Lung (tissue), 12 donors: ENCODE measurements around the gene TTBK2. TPM values are rescaled to one million over a fixed set of nuclear protein-coding genes. Genes with fewer than 3 reads are reported as not detected.

Experiments used
- ATAC-seq: fragments of 200-7000 bp; cut with Tn5 transposase; one replicate; pipeline ENCODE4 v1.9.1; 2020; ENCODE audit warnings: moderate number of reproducible peaks; ENCODE audit not compliant: insufficient read depth, low FRiP score
- DNase-seq, 3 donors: peaks; one replicate each; pipeline ENCODE4 v3.0.0-alpha.2; 2013 to 2017
- H3K27ac ChIP-seq, 2 donors: one replicate each; pipeline ENCODE4 v1.5.1; 2013; ENCODE audit warnings: mild to moderate bottlenecking in 2 of 2, moderate library complexity in 2 of 2, control low read depth in 1 of 2, inconsistent platforms in 1 of 2, low read depth in 1 of 2, low read length in 1 of 2
- H3K27me3 ChIP-seq, 3 donors: one replicate each; pipeline ENCODE4 v1.5.1; 2013; ENCODE audit warnings: low read length in 2 of 3; ENCODE audit not compliant: control insufficient read depth in 3 of 3, insufficient read depth in 3 of 3
- H3K36me3 ChIP-seq, 4 donors: one replicate each; pipeline ENCODE4 v1.5.1; 2013; ENCODE audit warnings: low read length in 4 of 4, mild to moderate bottlenecking in 1 of 4, moderate library complexity in 1 of 4; ENCODE audit not compliant: control insufficient read depth in 4 of 4, insufficient read depth in 4 of 4
- H3K4me1 ChIP-seq, 5 donors: one replicate each; pipeline ENCODE4 v1.5.1; 2013; ENCODE audit warnings: low read length in 5 of 5, mild to moderate bottlenecking in 2 of 5, moderate library complexity in 1 of 5; ENCODE audit not compliant: control insufficient read depth in 5 of 5, insufficient read depth in 5 of 5
- H3K4me3 ChIP-seq: one replicate; pipeline ENCODE4 v1.5.1; 2013; ENCODE audit warnings: mild to moderate bottlenecking, control low read depth, moderate library complexity
- H3K9ac ChIP-seq, 2 donors: one replicate each; pipeline ENCODE4 v1.5.1; 2013; ENCODE audit warnings: low read length in 2 of 2, control low read depth in 1 of 2; ENCODE audit not compliant: insufficient read depth in 1 of 2
- H3K9me3 ChIP-seq, 4 donors: one replicate each; pipeline ENCODE4 v1.5.1; 2013; ENCODE audit warnings: low read length in 3 of 4, mild to moderate bottlenecking in 1 of 4, moderate library complexity in 1 of 4; ENCODE audit not compliant: control insufficient read depth in 4 of 4, insufficient read depth in 3 of 4
- WGBS, 2 donors: extraction: QIAGEN DNeasy Blood & Tissue Kit; methylation state at CpG; one replicate each; pipeline ENCODE4 v1.1.7; 2013; 5-methylcytosine and 5-hydroxymethylcytosine counted together
- polyA plus RNA-seq, 2 donors: library from polyadenylated mRNA; stranded (reverse); fragments of 200-250 nt; gene quantifications; one replicate each; pipeline ENCODE4 v1.2.1, GENCODE V29; 2013
- total RNA-seq, 2 donors: library from RNA; depleted of rRNA in 1 of 2; stranded (reverse); fragments of >200 nt in 1 of 2; gene quantifications; one replicate each; pipeline ENCODE4 v1.2.1, GENCODE V29; 2014 to 2021
- TF ChIP-seq, protein P1 (sequence below): IDR thresholded peaks from 2 replicates; pipeline ENCODE4 v1.5.1; 2012; ENCODE audit warnings: mild to moderate bottlenecking; ENCODE audit errors: control extremely low read depth, extremely low read depth
- donor health status: control.
- donor health status: control.
- donor health status: Bipolar disorder and iron deficiency.
- donor health status: healthy.
- donor health status: DM: yes; HTN: yes; CAD: no.

The TTBK2 gene
- total and polyA plus RNA-seq, 4 donors, result 2.5 to 27.5 (median 9.5) TPM

DNA sequence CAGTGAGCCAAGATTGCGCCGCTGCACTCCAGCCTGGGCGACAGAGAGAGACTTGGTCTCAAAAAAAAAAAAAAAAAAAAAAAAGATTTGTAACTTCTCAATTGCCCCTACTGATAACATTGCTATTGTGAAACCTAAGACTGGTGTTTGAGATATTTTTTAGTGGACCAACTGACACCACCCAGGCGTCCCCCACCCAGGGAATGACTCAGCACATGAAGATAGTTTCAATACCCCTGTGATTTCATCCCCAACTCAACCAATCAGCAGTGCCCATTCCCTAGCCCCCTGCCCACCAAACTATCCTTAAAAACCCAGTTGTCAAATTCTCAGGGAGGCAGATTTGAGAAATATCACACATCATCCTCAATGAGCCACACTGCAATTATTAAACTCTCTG, 76.9 kb downstream of the TTBK2 start:
- 94 to 97% methylated on average over 4 of the region's 4 CpGs for WGBS, 2 donors

GRCh38 chr15:42836251-42836650, 84.3 kb downstream of the TTBK2 start:
- H3K9ac ChIP-seq, result no peak overlapping the region
- H3K36me3 ChIP-seq, result peaks cover 2 to 8% (median 3%) of the 10 kb centered on the region in 4 donors
- no peaks in the 10 kb centered on the region for H3K9me3 ChIP-seq
- no peak for ATAC-seq
- no peak overlapping the region for H3K27ac ChIP-seq
- no peaks in the 10 kb centered on the region for H3K4me1 ChIP-seq
- H3K27me3 ChIP-seq, result no peaks in the 10 kb centered on the region
- DNase-seq, result no peak
- TF ChIP-seq, protein P1, sequence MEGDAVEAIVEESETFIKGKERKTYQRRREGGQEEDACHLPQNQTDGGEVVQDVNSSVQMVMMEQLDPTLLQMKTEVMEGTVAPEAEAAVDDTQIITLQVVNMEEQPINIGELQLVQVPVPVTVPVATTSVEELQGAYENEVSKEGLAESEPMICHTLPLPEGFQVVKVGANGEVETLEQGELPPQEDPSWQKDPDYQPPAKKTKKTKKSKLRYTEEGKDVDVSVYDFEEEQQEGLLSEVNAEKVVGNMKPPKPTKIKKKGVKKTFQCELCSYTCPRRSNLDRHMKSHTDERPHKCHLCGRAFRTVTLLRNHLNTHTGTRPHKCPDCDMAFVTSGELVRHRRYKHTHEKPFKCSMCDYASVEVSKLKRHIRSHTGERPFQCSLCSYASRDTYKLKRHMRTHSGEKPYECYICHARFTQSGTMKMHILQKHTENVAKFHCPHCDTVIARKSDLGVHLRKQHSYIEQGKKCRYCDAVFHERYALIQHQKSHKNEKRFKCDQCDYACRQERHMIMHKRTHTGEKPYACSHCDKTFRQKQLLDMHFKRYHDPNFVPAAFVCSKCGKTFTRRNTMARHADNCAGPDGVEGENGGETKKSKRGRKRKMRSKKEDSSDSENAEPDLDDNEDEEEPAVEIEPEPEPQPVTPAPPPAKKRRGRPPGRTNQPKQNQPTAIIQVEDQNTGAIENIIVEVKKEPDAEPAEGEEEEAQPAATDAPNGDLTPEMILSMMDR, result no peak
- H3K4me3 ChIP-seq, result no peak overlapping the region
- WGBS, 2 donors, result 97 to 98% methylated on average over 1 of the region's 1 CpG

More for the DNA sequence above, 76.9 kb downstream of the TTBK2 start:
- TF ChIP-seq, protein P1, result no peak
- peaks cover 0 to 3% (median 0%) of the 10 kb centered on the region in 4 donors for H3K9me3 ChIP-seq
- no peak for DNase-seq
- ATAC-seq, result no peak
- H3K27me3 ChIP-seq, result no peaks in the 10 kb centered on the region
- no peak overlapping the region for H3K27ac ChIP-seq
- no peak overlapping the region for H3K4me3 ChIP-seq
- H3K4me1 ChIP-seq, result no peaks in the 10 kb centered on the region
- no peak overlapping the region for H3K9ac ChIP-seq
- H3K36me3 ChIP-seq, result peaks cover 3 to 8% (median 5%) of the 10 kb centered on the region in 4 donors

GRCh38 chr15:42832576-42832975, 88.0 kb downstream of the TTBK2 start:
- Histone ChIP-seq H3K9ac (no peak overlapping the region), H3K9me3 (no peaks in the 10 kb centered on the region), H3K4me1 (no peaks in the 10 kb centered on the region), H3K4me3 (no peak overlapping the region), H3K27ac (no peak overlapping the region), H3K27me3 (no peaks in the 10 kb centered on the region), H3K36me3 (peaks cover 0 to 3% (median 0%) of the 10 kb centered on the region in 4 donors)
- DNase-seq (no peak), ATAC-seq (no peak)
- 91 to 94% methylated on average over 5 of the region's 5 CpGs for WGBS, 2 donors
- TF ChIP-seq, protein P1, result no peak
